ENCODE data around the gene NEK7. TPM values are rescaled to one million over a fixed set of nuclear protein-coding genes. Genes with fewer than 3 reads are reported as not detected.

The NEK7 gene
- polyA plus RNA-seq, 1 donor from 2014 or later, result 3.3 TPM

DNA sequence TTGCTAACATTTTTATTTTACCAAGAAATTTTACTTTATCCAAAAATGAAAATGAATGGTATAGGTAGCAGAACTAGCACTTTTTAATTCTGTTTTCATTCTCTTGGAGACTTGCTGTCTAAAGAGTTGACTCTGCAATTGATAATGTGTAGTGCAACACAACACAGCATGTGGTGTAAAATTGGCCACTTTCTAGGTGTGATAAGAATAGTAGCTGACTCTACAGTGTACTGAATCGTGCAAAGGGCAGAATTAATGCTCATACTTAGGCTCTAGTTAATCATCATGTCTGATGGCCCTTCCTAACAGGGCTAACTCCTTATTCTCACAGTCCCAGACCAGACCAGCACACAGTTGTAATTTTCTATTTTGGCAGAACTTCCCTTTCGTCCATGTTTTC, 140.5 kb downstream of the NEK7 start:
- Histone ChIP-seq H4K20me1 (ENCODE audit: insufficient read depth) (no peaks in the 10 kb centered on the region), H3K27me3 (ENCODE audit: insufficient read depth, low read depth, low read length) (no peaks in the 10 kb centered on the region), H3K9me2 (ENCODE audit: insufficient read depth, low read length) (no peaks in the 10 kb centered on the region), H3K4me2 (ENCODE audit: low read length) (no peak overlapping the region), H2AFZ (ENCODE audit: low read depth, low read length) (no peak overlapping the region), H3K79me2 (replicated peaks; ENCODE audit: insufficient read depth, low read length) (no peaks in the 10 kb centered on the region), H3K4me3 (ENCODE audit: low read length) (no peak overlapping the region), H3K9me3 (ENCODE audit: low read length) (no peaks in the 10 kb centered on the region), H3F3A (ENCODE audit: insufficient read depth, low read length, poor library complexity, severe bottlenecking) (peaks cover 12% of the 10 kb centered on the region), H3K36me3 (ENCODE audit: insufficient read depth, low read length) (no peaks in the 10 kb centered on the region), H3K9ac (ENCODE audit: low read length) (no peak overlapping the region), H3K27ac (ENCODE audit: low read length) (peak overlapping the region; percentile 73)
- TF ChIP-seq SMC3 (conservative IDR thresholded peaks at IDR 0.05; ENCODE audit: poor library complexity), result no peak
- TF ChIP-seq, protein P1, sequence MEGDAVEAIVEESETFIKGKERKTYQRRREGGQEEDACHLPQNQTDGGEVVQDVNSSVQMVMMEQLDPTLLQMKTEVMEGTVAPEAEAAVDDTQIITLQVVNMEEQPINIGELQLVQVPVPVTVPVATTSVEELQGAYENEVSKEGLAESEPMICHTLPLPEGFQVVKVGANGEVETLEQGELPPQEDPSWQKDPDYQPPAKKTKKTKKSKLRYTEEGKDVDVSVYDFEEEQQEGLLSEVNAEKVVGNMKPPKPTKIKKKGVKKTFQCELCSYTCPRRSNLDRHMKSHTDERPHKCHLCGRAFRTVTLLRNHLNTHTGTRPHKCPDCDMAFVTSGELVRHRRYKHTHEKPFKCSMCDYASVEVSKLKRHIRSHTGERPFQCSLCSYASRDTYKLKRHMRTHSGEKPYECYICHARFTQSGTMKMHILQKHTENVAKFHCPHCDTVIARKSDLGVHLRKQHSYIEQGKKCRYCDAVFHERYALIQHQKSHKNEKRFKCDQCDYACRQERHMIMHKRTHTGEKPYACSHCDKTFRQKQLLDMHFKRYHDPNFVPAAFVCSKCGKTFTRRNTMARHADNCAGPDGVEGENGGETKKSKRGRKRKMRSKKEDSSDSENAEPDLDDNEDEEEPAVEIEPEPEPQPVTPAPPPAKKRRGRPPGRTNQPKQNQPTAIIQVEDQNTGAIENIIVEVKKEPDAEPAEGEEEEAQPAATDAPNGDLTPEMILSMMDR (IDR thresholded peaks at IDR 0.05; ENCODE audit: poor library complexity, severe bottlenecking), result no peak
- TF ChIP-seq, protein P2, sequence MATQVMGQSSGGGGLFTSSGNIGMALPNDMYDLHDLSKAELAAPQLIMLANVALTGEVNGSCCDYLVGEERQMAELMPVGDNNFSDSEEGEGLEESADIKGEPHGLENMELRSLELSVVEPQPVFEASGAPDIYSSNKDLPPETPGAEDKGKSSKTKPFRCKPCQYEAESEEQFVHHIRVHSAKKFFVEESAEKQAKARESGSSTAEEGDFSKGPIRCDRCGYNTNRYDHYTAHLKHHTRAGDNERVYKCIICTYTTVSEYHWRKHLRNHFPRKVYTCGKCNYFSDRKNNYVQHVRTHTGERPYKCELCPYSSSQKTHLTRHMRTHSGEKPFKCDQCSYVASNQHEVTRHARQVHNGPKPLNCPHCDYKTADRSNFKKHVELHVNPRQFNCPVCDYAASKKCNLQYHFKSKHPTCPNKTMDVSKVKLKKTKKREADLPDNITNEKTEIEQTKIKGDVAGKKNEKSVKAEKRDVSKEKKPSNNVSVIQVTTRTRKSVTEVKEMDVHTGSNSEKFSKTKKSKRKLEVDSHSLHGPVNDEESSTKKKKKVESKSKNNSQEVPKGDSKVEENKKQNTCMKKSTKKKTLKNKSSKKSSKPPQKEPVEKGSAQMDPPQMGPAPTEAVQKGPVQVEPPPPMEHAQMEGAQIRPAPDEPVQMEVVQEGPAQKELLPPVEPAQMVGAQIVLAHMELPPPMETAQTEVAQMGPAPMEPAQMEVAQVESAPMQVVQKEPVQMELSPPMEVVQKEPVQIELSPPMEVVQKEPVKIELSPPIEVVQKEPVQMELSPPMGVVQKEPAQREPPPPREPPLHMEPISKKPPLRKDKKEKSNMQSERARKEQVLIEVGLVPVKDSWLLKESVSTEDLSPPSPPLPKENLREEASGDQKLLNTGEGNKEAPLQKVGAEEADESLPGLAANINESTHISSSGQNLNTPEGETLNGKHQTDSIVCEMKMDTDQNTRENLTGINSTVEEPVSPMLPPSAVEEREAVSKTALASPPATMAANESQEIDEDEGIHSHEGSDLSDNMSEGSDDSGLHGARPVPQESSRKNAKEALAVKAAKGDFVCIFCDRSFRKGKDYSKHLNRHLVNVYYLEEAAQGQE (IDR thresholded peaks at IDR 0.05; ENCODE audit: borderline replicate concordance), result no peak
- no peak for TF ChIP-seq RAD21 (conservative IDR thresholded peaks at IDR 0.05)
- no peak for TF ChIP-seq MXI1 (conservative IDR thresholded peaks at IDR 0.05; ENCODE audit: poor library complexity, severe bottlenecking)
- TF ChIP-seq TAF1 (IDR thresholded peaks at IDR 0.05; ENCODE audit: low read depth), result no peak
- TF ChIP-seq EZH2 (IDR thresholded peaks at IDR 0.05; ENCODE audit: borderline replicate concordance, insufficient read depth, low read length, poor library complexity, severe bottlenecking), result no peak
- peak; percentile 68 for TF ChIP-seq POLR2AphosphoS5 (IDR thresholded peaks at IDR 0.05)

DNA sequence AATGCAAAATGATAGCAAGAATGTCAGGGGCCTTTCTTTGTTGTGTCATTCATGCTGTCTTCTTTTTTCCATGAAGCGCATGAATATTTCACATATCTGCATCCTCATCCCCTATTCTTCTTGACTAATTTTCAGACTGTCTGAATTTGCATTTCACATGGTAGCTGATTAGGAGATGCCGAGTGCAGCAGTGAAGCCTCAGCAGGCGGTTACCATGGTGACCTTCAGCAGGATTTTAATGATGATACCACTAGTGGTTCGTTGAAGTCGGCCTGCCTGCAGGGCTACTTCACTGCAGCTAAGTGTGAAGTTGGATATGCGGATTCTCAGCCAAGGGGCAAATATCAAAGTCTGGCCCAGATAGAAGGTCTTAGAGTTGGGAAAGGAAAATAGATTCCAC, 141.8 kb downstream of the NEK7 start:
- Histone ChIP-seq H3K9me3 (ENCODE audit: low read length) (no peaks in the 10 kb centered on the region), H3K27ac (ENCODE audit: low read length) (peak overlapping the region; percentile 73), H4K20me1 (ENCODE audit: insufficient read depth) (no peaks in the 10 kb centered on the region), H3K4me3 (ENCODE audit: low read length) (peak overlapping the region; percentile 44), H3K4me2 (ENCODE audit: low read length) (peak overlapping the region; percentile 39), H3K9ac (ENCODE audit: low read length) (peak overlapping the region; percentile 1), H3K79me2 (replicated peaks; ENCODE audit: insufficient read depth, low read length) (no peaks in the 10 kb centered on the region), H3K27me3 (ENCODE audit: insufficient read depth, low read depth, low read length) (no peaks in the 10 kb centered on the region), H2AFZ (ENCODE audit: low read depth, low read length) (no peak overlapping the region), H3K9me2 (ENCODE audit: insufficient read depth, low read length) (no peaks in the 10 kb centered on the region), H3F3A (ENCODE audit: insufficient read depth, low read length, poor library complexity, severe bottlenecking) (peaks cover 12% of the 10 kb centered on the region), H3K36me3 (ENCODE audit: insufficient read depth, low read length) (no peaks in the 10 kb centered on the region)
- peak; percentile 54 for TF ChIP-seq EP300 (conservative IDR thresholded peaks at IDR 0.05; ENCODE audit: poor library complexity, severe bottlenecking)
- TF ChIP-seq, protein P1 (IDR thresholded peaks at IDR 0.05; ENCODE audit: poor library complexity, severe bottlenecking), result no peak

Measured in neural cell (in vitro differentiated cells).